ENCODE results near the gene JDP2.

DNA sequence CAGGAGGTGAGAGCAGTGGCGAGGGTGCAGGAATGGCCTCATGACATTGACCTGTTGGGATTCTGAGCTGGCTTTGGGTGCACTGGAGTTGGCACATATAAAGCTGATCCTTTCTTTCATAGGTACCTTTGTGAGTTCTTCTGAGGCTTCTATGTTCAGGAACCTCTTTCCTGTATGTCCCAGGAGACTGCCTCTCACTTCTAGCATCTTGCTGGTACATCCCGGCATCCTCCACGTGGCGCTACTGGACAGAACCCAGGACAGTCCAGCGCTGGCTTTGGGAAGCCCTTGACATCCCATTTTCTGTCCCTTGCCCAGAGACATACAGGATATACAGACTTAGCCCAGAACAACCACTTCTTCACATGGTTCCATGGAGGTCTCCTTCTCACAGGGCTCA, 50.1 kb downstream of the JDP2 start:
- TF ChIP-seq, protein P1, sequence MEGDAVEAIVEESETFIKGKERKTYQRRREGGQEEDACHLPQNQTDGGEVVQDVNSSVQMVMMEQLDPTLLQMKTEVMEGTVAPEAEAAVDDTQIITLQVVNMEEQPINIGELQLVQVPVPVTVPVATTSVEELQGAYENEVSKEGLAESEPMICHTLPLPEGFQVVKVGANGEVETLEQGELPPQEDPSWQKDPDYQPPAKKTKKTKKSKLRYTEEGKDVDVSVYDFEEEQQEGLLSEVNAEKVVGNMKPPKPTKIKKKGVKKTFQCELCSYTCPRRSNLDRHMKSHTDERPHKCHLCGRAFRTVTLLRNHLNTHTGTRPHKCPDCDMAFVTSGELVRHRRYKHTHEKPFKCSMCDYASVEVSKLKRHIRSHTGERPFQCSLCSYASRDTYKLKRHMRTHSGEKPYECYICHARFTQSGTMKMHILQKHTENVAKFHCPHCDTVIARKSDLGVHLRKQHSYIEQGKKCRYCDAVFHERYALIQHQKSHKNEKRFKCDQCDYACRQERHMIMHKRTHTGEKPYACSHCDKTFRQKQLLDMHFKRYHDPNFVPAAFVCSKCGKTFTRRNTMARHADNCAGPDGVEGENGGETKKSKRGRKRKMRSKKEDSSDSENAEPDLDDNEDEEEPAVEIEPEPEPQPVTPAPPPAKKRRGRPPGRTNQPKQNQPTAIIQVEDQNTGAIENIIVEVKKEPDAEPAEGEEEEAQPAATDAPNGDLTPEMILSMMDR (IDR thresholded peaks at IDR 0.05), result no peak
- no peak for TF ChIP-seq POLR2A (IDR thresholded peaks at IDR 0.05)
